Neural cell (in vitro differentiated cells): ENCODE data around the gene TAF10. TPM values are rescaled to one million over a fixed set of nuclear protein-coding genes. Genes with fewer than 3 reads are reported as not detected.

Source experiments
- H2AFZ ChIP-seq: fragments of 200-600, 300-800 bp; sonication (generic), shearing (Covaris generic); 2 replicates; pipeline ENCODE4 v1.6.0; 2014; ENCODE audit warnings: low read depth, mild to moderate bottlenecking, antibody characterized with exemption, low read length, moderate library complexity
- H3F3A ChIP-seq: fragments of 200-600 bp; shearing (Covaris generic); 2 replicates; pipeline ENCODE4 v1.6.1; 2016; ENCODE audit warnings: mild to moderate bottlenecking, moderate library complexity, mixed read lengths, antibody characterized with exemption, low read length; ENCODE audit not compliant: insufficient read depth, poor library complexity, severe bottlenecking
- H3K27ac ChIP-seq: fragments of 200-600, 300-800 bp; sonication (generic), shearing (Covaris generic); 2 replicates; pipeline ENCODE4 v1.5.1; 2014; ENCODE audit warnings: mild to moderate bottlenecking, low read length, moderate library complexity
- H3K27me3 ChIP-seq: fragments of 300-800, 200-600 bp; sonication (generic), shearing (Covaris generic); 2 replicates; pipeline ENCODE4 v1.6.0; 2014; ENCODE audit warnings: mild to moderate bottlenecking, low read depth, low read length, moderate library complexity; ENCODE audit not compliant: insufficient read depth
- H3K36me3 ChIP-seq: fragments of 300-800, 200-600 bp; sonication (generic), shearing (Covaris generic); 2 replicates; pipeline ENCODE4 v1.5.1; 2014; ENCODE audit warnings: mild to moderate bottlenecking, antibody characterized with exemption, low read length, moderate library complexity; ENCODE audit not compliant: insufficient read depth
- H3K4me2 ChIP-seq: fragments of 300-800, 200-600 bp; sonication (generic), shearing (Covaris generic); 2 replicates; pipeline ENCODE4 v1.6.0; 2014; ENCODE audit warnings: mild to moderate bottlenecking, low read length
- H3K4me3 ChIP-seq: fragments of 300-800, 200-600 bp; sonication (generic), shearing (Covaris generic); 2 replicates; pipeline ENCODE4 v1.5.1; 2014; ENCODE audit warnings: mild to moderate bottlenecking, low read length, moderate library complexity
- H3K79me2 ChIP-seq: fragments of 200-600 bp; shearing (Covaris generic); replicated peaks from 2 replicates; pipeline ENCODE4 v1.6.0; 2014; ENCODE audit warnings: mild to moderate bottlenecking, low read length, moderate library complexity; ENCODE audit not compliant: insufficient read depth
- H3K9ac ChIP-seq: fragments of 300-800, 200-600 bp; sonication (generic), shearing (Covaris generic); 2 replicates; pipeline ENCODE4 v1.6.1; 2016; ENCODE audit warnings: mild to moderate bottlenecking, low read length, mixed read lengths
- H3K9me2 ChIP-seq: fragments of 200-600 bp; shearing (Covaris generic); 2 replicates; pipeline ENCODE4 v1.6.1; 2016; ENCODE audit warnings: mild to moderate bottlenecking, low read length, mixed read lengths; ENCODE audit not compliant: insufficient read depth
- H3K9me3 ChIP-seq: fragments of 200-600, 300-800 bp; sonication (generic), shearing (Covaris generic); 2 replicates; pipeline ENCODE4 v1.6.1; 2016; ENCODE audit warnings: mild to moderate bottlenecking, mixed run types, low read length, moderate library complexity, mixed read lengths
- H4K20me1 ChIP-seq: fragments of 200-600 bp; shearing (Covaris generic); 2 replicates; pipeline ENCODE4 v1.6.1; 2016; ENCODE audit warnings: mild to moderate bottlenecking, mixed run types; ENCODE audit not compliant: insufficient read depth
- CTCF ChIP-seq: fragments of 450-650 bp; IDR thresholded peaks from 2 replicates; pipeline ENCODE4 v1.5.1; 2014; ENCODE audit warnings: antibody characterized with exemption, mild to moderate bottlenecking, moderate library complexity; ENCODE audit not compliant: poor library complexity, severe bottlenecking
- EP300 ChIP-seq: fragments of 450-650 bp; conservative IDR thresholded peaks from 2 replicates; pipeline ENCODE4 v1.6.1; 2014; ENCODE audit warnings: antibody characterized with exemption, mild to moderate bottlenecking, moderate library complexity; ENCODE audit not compliant: poor library complexity, severe bottlenecking
- EZH2 ChIP-seq: fragments of 200-600, 300-800 bp; shearing (Covaris generic), sonication (generic); IDR thresholded peaks from 2 replicates; pipeline ENCODE4 v1.6.1; 2014; ENCODE audit warnings: antibody characterized with exemption, low read length, borderline replicate concordance, mild to moderate bottlenecking; ENCODE audit not compliant: insufficient read depth, poor library complexity, severe bottlenecking
- MXI1 ChIP-seq: fragments of 450-650 bp; conservative IDR thresholded peaks from 2 replicates; pipeline ENCODE4 v1.6.1; 2014; ENCODE audit warnings: antibody characterized with exemption, mild to moderate bottlenecking; ENCODE audit not compliant: poor library complexity, severe bottlenecking
- POLR2AphosphoS5 ChIP-seq: IDR thresholded peaks from 2 replicates; pipeline ENCODE4 v1.6.1; 2012
- RAD21 ChIP-seq: fragments of 450-650 bp; conservative IDR thresholded peaks from 2 replicates; pipeline ENCODE4 v1.6.1; 2014; ENCODE audit warnings: antibody characterized with exemption, mild to moderate bottlenecking, moderate library complexity
- REST ChIP-seq: IDR thresholded peaks from 2 replicates; pipeline ENCODE4 v1.6.1; 2012; ENCODE audit warnings: borderline replicate concordance
- SMC3 ChIP-seq: fragments of 450-650 bp; conservative IDR thresholded peaks from 2 replicates; pipeline ENCODE4 v1.6.1; 2014; ENCODE audit warnings: antibody characterized with exemption, mild to moderate bottlenecking, moderate library complexity; ENCODE audit not compliant: poor library complexity
- TAF1 ChIP-seq: IDR thresholded peaks from 2 replicates; pipeline ENCODE4 v1.6.1; 2012; ENCODE audit warnings: low read depth
- polyA plus RNA-seq: library from polyadenylated mRNA; depleted of rRNA; stranded (reverse); fragments of >200 nt; gene quantifications from 2 replicates; pipeline ENCODE4 v1.2.3, GENCODE V29; 2014

TAF10 gene
- polyA plus RNA-seq, 1 donor from 2014 or later, result 39.7 TPM

GRCh38 chr11:6640985-6641701 lies 29.1 kb upstream of the TAF10 start:
- H3K27me3 ChIP-seq, result no peaks in the 10 kb centered on the region
- peaks cover 78% of the 10 kb centered on the region for H3K79me2 ChIP-seq
- no peaks in the 10 kb centered on the region for H3F3A ChIP-seq
- H3K4me2 ChIP-seq, result no peak overlapping the region
- no peaks in the 10 kb centered on the region for H3K9me2 ChIP-seq
- H3K27ac ChIP-seq, result no peak overlapping the region
- no peaks in the 10 kb centered on the region for H3K9me3 ChIP-seq
- H3K36me3 ChIP-seq, result no peaks in the 10 kb centered on the region
- no peak overlapping the region for H3K9ac ChIP-seq
- TF ChIP-seq REST (no peak), SMC3 (no peak), TAF1 (no peak), EP300 (no peak), POLR2AphosphoS5 (no peak), MXI1 (no peak), RAD21 (no peak), CTCF (no peak), EZH2 (no peak)
- H2AFZ ChIP-seq, result no peak overlapping the region
- no peak overlapping the region for H3K4me3 ChIP-seq
- peaks cover 81% of the 10 kb centered on the region for H4K20me1 ChIP-seq

GRCh38 chr11:6640036-6640984 lies 28.3 kb upstream of the TAF10 start:
- Histone ChIP-seq H3K27me3 (no peaks in the 10 kb centered on the region), H2AFZ (no peak overlapping the region), H3K4me3 (no peak overlapping the region), H3K9me3 (no peaks in the 10 kb centered on the region), H3F3A (no peaks in the 10 kb centered on the region), H3K4me2 (no peak overlapping the region), H3K9ac (no peak overlapping the region), H3K36me3 (no peaks in the 10 kb centered on the region), H3K27ac (no peak overlapping the region), H3K9me2 (no peaks in the 10 kb centered on the region), H4K20me1 (peaks cover 83% of the 10 kb centered on the region), H3K79me2 (peaks cover 72% of the 10 kb centered on the region)
- TF ChIP-seq MXI1 (no peak), EP300 (no peak), POLR2AphosphoS5 (no peak), EZH2 (no peak), SMC3 (no peak), TAF1 (no peak), REST (no peak), RAD21 (no peak), CTCF (no peak)
